ENCODE results near the gene ZSCAN21. TPM values are rescaled to one million over a fixed set of nuclear protein-coding genes. Genes with fewer than 3 reads are reported as not detected.

The ZSCAN21 gene
- total and polyA plus RNA-seq, 10 of the 15 experiments (the other 5 are each of a cell fraction or from before 2014, with no cell fraction given) = 1.9 to 9.6 (median 7.1) TPM

DNA sequence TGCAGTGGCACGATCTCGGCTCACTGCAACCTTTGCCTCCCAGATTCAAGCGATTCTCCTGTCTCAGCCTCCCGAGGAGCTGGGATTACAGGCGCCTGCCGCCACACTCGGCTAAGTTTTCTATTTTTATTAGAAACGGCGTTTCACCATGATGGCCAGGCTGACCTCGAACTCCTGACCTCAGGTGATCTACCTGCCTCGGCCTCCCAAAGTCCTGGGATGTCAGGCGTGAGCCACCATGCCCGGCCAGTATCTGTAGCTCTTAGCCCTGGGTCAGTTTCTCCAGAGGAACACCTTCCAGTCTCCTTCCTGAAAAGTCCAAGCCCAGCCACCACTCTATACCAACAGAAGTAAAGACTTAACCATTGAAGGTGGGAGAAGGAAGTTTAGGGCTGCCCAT is 49.3 kb upstream of the ZSCAN21 start:
- WGBS (ENCODE audit: insufficient coverage, insufficient replicate concordance, low lambda C conversion rate, missing lambda C conversion rate) = 68% methylated on average over 13 of the region's 13 CpGs
- no peak overlapping the region for H2AFZ ChIP-seq (ENCODE audit: control insufficient read depth, low read depth, low read length)
- POLR2A ChIA-PET = no interaction called here
- no peaks in the 10 kb centered on the region for H3K36me3 ChIP-seq (ENCODE audit: control insufficient read depth in 2 of 2, insufficient read depth in 2 of 2, low read length in 1 of 2)
- no peak overlapping the region for H3K4me3 ChIP-seq
- no TSS peak for BruUV-seq (replicated peaks)
- RAD21 ChIA-PET (ENCODE audit: unreplicated experiment) = no interaction called here
- FAIRE-seq = no peak
- CTCF ChIA-PET = interaction anchor here (0.7 to 1.2 kb wide), 3 partner anchors 14 to 132 kb away, joined by 3 to 4 read pairs (median 3); no protein-coding TSS in a partner anchor
- intact Hi-C loops (cut with micrococcal nuclease; ENCODE audit: unreplicated experiment) (no loop called here), in situ Hi-C loops (cut with MboI) (no loop called here)
- TF ChIP-seq, protein P1, sequence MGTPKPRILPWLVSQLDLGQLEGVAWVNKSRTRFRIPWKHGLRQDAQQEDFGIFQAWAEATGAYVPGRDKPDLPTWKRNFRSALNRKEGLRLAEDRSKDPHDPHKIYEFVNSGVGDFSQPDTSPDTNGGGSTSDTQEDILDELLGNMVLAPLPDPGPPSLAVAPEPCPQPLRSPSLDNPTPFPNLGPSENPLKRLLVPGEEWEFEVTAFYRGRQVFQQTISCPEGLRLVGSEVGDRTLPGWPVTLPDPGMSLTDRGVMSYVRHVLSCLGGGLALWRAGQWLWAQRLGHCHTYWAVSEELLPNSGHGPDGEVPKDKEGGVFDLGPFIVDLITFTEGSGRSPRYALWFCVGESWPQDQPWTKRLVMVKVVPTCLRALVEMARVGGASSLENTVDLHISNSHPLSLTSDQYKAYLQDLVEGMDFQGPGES (IDR thresholded peaks at IDR 0.05) = no peak
- no peak for TF ChIP-seq ESRRA (IDR thresholded peaks at IDR 0.05; ENCODE audit: low read length)
- no peak for TF ChIP-seq CBX3 (IDR thresholded peaks at IDR 0.05; ENCODE audit: borderline replicate concordance, low read depth)
- no peak for TF ChIP-seq RB1 (IDR thresholded peaks at IDR 0.05; ENCODE audit: borderline replicate concordance)
- no peak for TF ChIP-seq HCFC1 (IDR thresholded peaks at IDR 0.05; ENCODE audit: low read length)
- TF ChIP-seq NR2C2 (IDR thresholded peaks at IDR 0.05; ENCODE audit: borderline replicate concordance, control insufficient read depth, insufficient read length, low read depth) = no peak
- TF ChIP-seq, protein P2, sequence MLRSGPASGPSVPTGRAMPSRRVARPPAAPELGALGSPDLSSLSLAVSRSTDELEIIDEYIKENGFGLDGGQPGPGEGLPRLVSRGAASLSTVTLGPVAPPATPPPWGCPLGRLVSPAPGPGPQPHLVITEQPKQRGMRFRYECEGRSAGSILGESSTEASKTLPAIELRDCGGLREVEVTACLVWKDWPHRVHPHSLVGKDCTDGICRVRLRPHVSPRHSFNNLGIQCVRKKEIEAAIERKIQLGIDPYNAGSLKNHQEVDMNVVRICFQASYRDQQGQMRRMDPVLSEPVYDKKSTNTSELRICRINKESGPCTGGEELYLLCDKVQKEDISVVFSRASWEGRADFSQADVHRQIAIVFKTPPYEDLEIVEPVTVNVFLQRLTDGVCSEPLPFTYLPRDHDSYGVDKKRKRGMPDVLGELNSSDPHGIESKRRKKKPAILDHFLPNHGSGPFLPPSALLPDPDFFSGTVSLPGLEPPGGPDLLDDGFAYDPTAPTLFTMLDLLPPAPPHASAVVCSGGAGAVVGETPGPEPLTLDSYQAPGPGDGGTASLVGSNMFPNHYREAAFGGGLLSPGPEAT (IDR thresholded peaks at IDR 0.05; ENCODE audit: low read depth) = no peak
- no peak for TF ChIP-seq MEF2B (IDR thresholded peaks at IDR 0.05; ENCODE audit: partially characterized antibody, poor library complexity, severe bottlenecking)
- TF ChIP-seq TAF1 (IDR thresholded peaks at IDR 0.05; ENCODE audit: borderline replicate concordance, low read depth, low read length) = no peak
- TF ChIP-seq, protein P3, sequence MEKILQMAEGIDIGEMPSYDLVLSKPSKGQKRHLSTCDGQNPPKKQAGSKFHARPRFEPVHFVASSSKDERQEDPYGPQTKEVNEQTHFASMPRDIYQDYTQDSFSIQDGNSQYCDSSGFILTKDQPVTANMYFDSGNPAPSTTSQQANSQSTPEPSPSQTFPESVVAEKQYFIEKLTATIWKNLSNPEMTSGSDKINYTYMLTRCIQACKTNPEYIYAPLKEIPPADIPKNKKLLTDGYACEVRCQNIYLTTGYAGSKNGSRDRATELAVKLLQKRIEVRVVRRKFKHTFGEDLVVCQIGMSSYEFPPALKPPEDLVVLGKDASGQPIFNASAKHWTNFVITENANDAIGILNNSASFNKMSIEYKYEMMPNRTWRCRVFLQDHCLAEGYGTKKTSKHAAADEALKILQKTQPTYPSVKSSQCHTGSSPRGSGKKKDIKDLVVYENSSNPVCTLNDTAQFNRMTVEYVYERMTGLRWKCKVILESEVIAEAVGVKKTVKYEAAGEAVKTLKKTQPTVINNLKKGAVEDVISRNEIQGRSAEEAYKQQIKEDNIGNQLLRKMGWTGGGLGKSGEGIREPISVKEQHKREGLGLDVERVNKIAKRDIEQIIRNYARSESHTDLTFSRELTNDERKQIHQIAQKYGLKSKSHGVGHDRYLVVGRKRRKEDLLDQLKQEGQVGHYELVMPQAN (conservative IDR thresholded peaks at IDR 0.05) = no peak
- no peak for TF ChIP-seq STAT1 (conservative IDR thresholded peaks at IDR 0.05)
- TF ChIP-seq MXI1 (IDR thresholded peaks at IDR 0.05; ENCODE audit: low read depth, low read length) = no peak
- ATAC-seq = no peak
- H3K4me2 ChIP-seq (ENCODE audit: control insufficient read depth, insufficient read depth) = no peak overlapping the region
- no peaks in the 10 kb centered on the region for H4K20me1 ChIP-seq (ENCODE audit: control insufficient read depth, insufficient read depth)
- no peak overlapping the region for H3K27ac ChIP-seq (ENCODE audit: control insufficient read depth, insufficient read depth)
- SMC1A ChIA-PET (ENCODE audit: uncharacterized antibody, unreplicated experiment) = no interaction called here
- DNase-seq (ENCODE audit: low read depth, low spot score) = no peak
- H3K9ac ChIP-seq (ENCODE audit: control insufficient read depth, insufficient read depth, low read length) = no peak overlapping the region
- H3K27me3 ChIP-seq (replicated peaks in 1 of 2; ENCODE audit: control insufficient read depth in 2 of 2, insufficient read depth in 2 of 2, low read length in 1 of 2) = peaks cover 0 to 1% of the 10 kb centered on the region in 2 experiments; a peak in 3 of 4 replicates
- no peaks in the 10 kb centered on the region for H3K79me2 ChIP-seq (ENCODE audit: control insufficient read depth, insufficient read depth, low read length)
- H3K9me3 ChIP-seq (replicated peaks; ENCODE audit: control insufficient read depth, insufficient read depth, low read length) = no peaks in the 10 kb centered on the region
- H3K4me1 ChIP-seq (ENCODE audit: control insufficient read depth, insufficient read depth, low read length) = peaks cover 12% of the 10 kb centered on the region; the same call in 1 of the 2 replicates

All from GM12878 (cell line).